ENCODE data around the gene C11orf68. TPM values are rescaled to one million over a fixed set of nuclear protein-coding genes. Genes with fewer than 3 reads are reported as not detected.

C11orf68 gene
- total RNA-seq, 4 donors from 2014 or later: 17.7 to 27.1 (median 20.9) TPM

GRCh38 chr11:65869643-65870306, 49.1 kb downstream of the C11orf68 start:
- no peaks in the 10 kb centered on the region for H3K9me3 ChIP-seq
- no peak overlapping the region for H3K4me3 ChIP-seq (replicated peaks in 1 of 3)
- no peak for DNase-seq
- intact Hi-C loops (cut with DNase I): no loop called here
- 84 to 88% methylated on average over 22 to 24 of the region's 24 CpGs for WGBS, 2 donors
- no peak for TF ChIP-seq POLR2A (IDR thresholded peaks at IDR 0.05)
- TF ChIP-seq CTCF (IDR thresholded peaks at IDR 0.05): no peak
- H3K27ac ChIP-seq: no peak overlapping the region
- no peaks in the 10 kb centered on the region for H3K27me3 ChIP-seq
- peaks cover 24 to 27% of the 10 kb centered on the region in 2 donors for H3K36me3 ChIP-seq
- H3K4me1 ChIP-seq: peaks cover 16 to 28% of the 10 kb centered on the region in 2 donors

- H3K27ac ChIP-seq: no peak overlapping the region
- TF ChIP-seq POLR2A (IDR thresholded peaks at IDR 0.05) (no peak), CTCF (IDR thresholded peaks at IDR 0.05) (no peak)
- intact Hi-C loops (cut with DNase I): no loop called here
- no peak for DNase-seq
- WGBS, 2 donors: 80 to 94% methylated on average over 3 of the region's 3 CpGs
- no peak overlapping the region for H3K4me3 ChIP-seq (replicated peaks in 1 of 3)
- peaks cover 14 to 26% of the 10 kb centered on the region in 2 donors for H3K4me1 ChIP-seq
- H3K9me3 ChIP-seq: no peaks in the 10 kb centered on the region
- H3K36me3 ChIP-seq: peaks cover 33 to 36% of the 10 kb centered on the region in 2 donors
- no peaks in the 10 kb centered on the region for H3K27me3 ChIP-seq
Observed at GRCh38 chr11:65868907-65869306, 50.0 kb downstream of the C11orf68 start.

GRCh38 chr11:65868076-65868667, 50.7 kb downstream of the C11orf68 start:
- no peak overlapping the region for H3K27ac ChIP-seq
- intact Hi-C loops (cut with DNase I): no loop called here
- H3K4me1 ChIP-seq: peaks cover 10 to 23% of the 10 kb centered on the region in 2 donors
- 86 to 93% methylated on average over 13 to 18 of the region's 19 CpGs for WGBS, 2 donors
- no peak overlapping the region for H3K4me3 ChIP-seq (replicated peaks in 1 of 3)
- H3K9me3 ChIP-seq: no peaks in the 10 kb centered on the region
- H3K36me3 ChIP-seq: peaks cover 40 to 43% of the 10 kb centered on the region in 2 donors
- H3K27me3 ChIP-seq: no peaks in the 10 kb centered on the region
- DNase-seq: no peak
- no peak for TF ChIP-seq CTCF (IDR thresholded peaks at IDR 0.05)
- no peak for TF ChIP-seq POLR2A (IDR thresholded peaks at IDR 0.05)

- intact Hi-C loops (cut with DNase I): no loop called here
- peaks cover 6 to 23% of the 10 kb centered on the region in 2 donors for H3K4me1 ChIP-seq
Observed at GRCh38 chr11:65867284-65868071, 51.4 kb downstream of the C11orf68 start.

More at GRCh38 chr11:65867284-65868071, 51.4 kb downstream of the C11orf68 start:
- no peak overlapping the region for H3K4me3 ChIP-seq (replicated peaks in 1 of 3)
- no peak for DNase-seq
- peaks cover 40 to 45% of the 10 kb centered on the region in 2 donors for H3K36me3 ChIP-seq
- TF ChIP-seq CTCF (IDR thresholded peaks at IDR 0.05) (no peak), POLR2A (IDR thresholded peaks at IDR 0.05) (no peak)
- 68 to 71% methylated on average over 29 of the region's 29 CpGs for WGBS, 2 donors
- no peak overlapping the region for H3K27ac ChIP-seq
- H3K9me3 ChIP-seq: no peaks in the 10 kb centered on the region
- no peaks in the 10 kb centered on the region for H3K27me3 ChIP-seq

Other genes starting within 250 kb of the C11orf68 start
- 100 to 1,000 TPM in 1 of 4 donors, 10 to 100 TPM in 3; 78.5 to 114 (median 81.1) TPM for gene KAT5, start 206.8 kb downstream of the C11orf68 start, total RNA-seq
- gene RNASEH2C, start 198.3 kb downstream of the C11orf68 start, total RNA-seq: 100 to 1,000 TPM in 3 of 4 donors, 10 to 100 TPM in 1; 48.8 to 135 (median 118) TPM
- 10 to 100 TPM; 21.8 to 43.2 (median 25.3) TPM for gene AP5B1, start 138.1 kb downstream of the C11orf68 start, total RNA-seq
- gene OVOL1, start 132.0 kb downstream of the C11orf68 start, total RNA-seq: 1 to 10 TPM; 1.1 to 6.6 (median 5.2) TPM
- under 1 TPM in 1 of 4 donors, not detected in 3; 0.45 TPM for gene SNX32, start 85.1 kb downstream of the C11orf68 start, total RNA-seq
- 100 to 1,000 TPM; 330 to 581 (median 494) TPM for gene CFL1, start 60.9 kb downstream of the C11orf68 start, total RNA-seq
- 10 to 100 TPM; 31.8 to 61.9 (median 42.5) TPM for gene MUS81, start 58.6 kb downstream of the C11orf68 start, total RNA-seq
- 100 to 1,000 TPM in 2 of 4 donors, 10 to 100 TPM in 2; 70.7 to 125 (median 91.4) TPM for gene EFEMP2, start 46.3 kb downstream of the C11orf68 start, total RNA-seq
- gene CTSW, start 39.2 kb downstream of the C11orf68 start, total RNA-seq: 1 to 10 TPM in 3 of 4 donors, under 1 TPM in 1; 0.67 to 7.6 (median 2.7) TPM
- 100 to 1,000 TPM in 2 of 4 donors, 10 to 100 TPM in 2; 65.9 to 128 (median 109) TPM for gene FIBP, start 30.6 kb downstream of the C11orf68 start, total RNA-seq
- 10 to 100 TPM; 29.8 to 73.8 (median 42.9) TPM for gene CCDC85B, start 28.4 kb downstream of the C11orf68 start, total RNA-seq
- gene FOSL1, start 18.7 kb downstream of the C11orf68 start, total RNA-seq: 1 to 10 TPM in 3 of 4 donors, under 1 TPM in 1; 0.33 to 1.6 (median 1.5) TPM
- gene DRAP1, start 364 bp upstream of the C11orf68 start, total RNA-seq: 100 to 1,000 TPM in 3 of 4 donors, 10 to 100 TPM in 1; 82.0 to 184 (median 132) TPM
- gene TSGA10IP, start 26.4 kb upstream of the C11orf68 start, total RNA-seq: under 1 TPM in 1 of 4 donors, not detected in 3; 0.33 TPM
- gene SART1, start 42.7 kb upstream of the C11orf68 start, total RNA-seq: 10 to 100 TPM; 22.2 to 46.1 (median 24.2) TPM
- gene EIF1AD, start 83.1 kb upstream of the C11orf68 start, total RNA-seq: 10 to 100 TPM; 25.3 to 39.4 (median 28.3) TPM
- gene BANF1, start 83.4 kb upstream of the C11orf68 start, total RNA-seq: 10 to 100 TPM; 66.9 to 86.7 (median 78.3) TPM
- gene CST6, start 92.9 kb upstream of the C11orf68 start, total RNA-seq: 10 to 100 TPM in 3 of 4 donors, 1 to 10 TPM in 1; 7.1 to 53.1 (median 30.6) TPM
- not detected for gene CATSPER1, start 107.4 kb upstream of the C11orf68 start, total RNA-seq
- gene GAL3ST3, start 130.1 kb upstream of the C11orf68 start, total RNA-seq: 100 to 1,000 TPM in 2 of 4 donors, 10 to 100 TPM in 2; 49.2 to 154 (median 118) TPM
- gene SF3B2, start 133.3 kb upstream of the C11orf68 start, total RNA-seq: 100 to 1,000 TPM; 149 to 231 (median 158) TPM
- gene PACS1, start 151.2 kb upstream of the C11orf68 start, total RNA-seq: 10 to 100 TPM; 39.6 to 67.7 (median 59.7) TPM

Measured in thyroid gland (tissue), 4 donors.